GM23338 (cell line): ENCODE results near the gene TAGLN3.

ENCODE experiments used
- JUNB ChIP-seq: IDR thresholded peaks from one replicate; pipeline ENCODE4 v1.6.1; 2016; ENCODE audit warnings: antibody characterized with exemption; ENCODE audit not compliant: unreplicated experiment
- NANOG ChIP-seq: IDR thresholded peaks from 2 replicates; pipeline ENCODE4 v1.6.1; 2016; ENCODE audit warnings: antibody characterized with exemption, borderline replicate concordance
- POLR2AphosphoS5 ChIP-seq: IDR thresholded peaks from 2 replicates; pipeline ENCODE4 v1.6.1; 2016; ENCODE audit warnings: antibody characterized with exemption, low read depth
- TF ChIP-seq, protein P1 (sequence below), 2 experiments: fragments of 200-600 bp in 1 of 2; sonication (generic) in 1 of 2; conservative IDR thresholded peaks; 2 replicates each; pipeline versions ENCODE4 v1.5.1 to v1.6.1; 2016 to 2017; ENCODE audit warnings: antibody characterized with exemption in 2 of 2, low read depth in 2 of 2, mild to moderate bottlenecking in 2 of 2, moderate library complexity in 1 of 2

DNA sequence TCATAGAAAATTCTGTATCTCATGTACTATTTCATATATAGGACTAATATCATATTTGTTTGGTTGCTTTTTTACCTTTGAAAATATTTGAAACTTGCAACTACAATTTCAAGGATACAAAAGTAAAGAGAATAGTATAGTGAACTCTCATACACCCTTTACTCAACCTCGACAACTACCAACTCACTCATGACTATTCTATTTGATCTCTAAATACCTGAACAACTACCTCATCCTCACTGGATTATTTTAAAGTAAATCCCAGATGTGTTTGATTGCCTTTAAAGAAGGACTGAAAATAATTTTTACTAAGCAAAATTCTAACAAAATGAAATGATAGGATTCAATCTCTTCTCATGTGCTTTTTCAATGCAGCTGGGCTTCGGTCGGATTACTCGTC is 47.9 kb downstream of the TAGLN3 start:
- TF ChIP-seq POLR2AphosphoS5 (no peak), JUNB (no peak), NANOG (no peak)
- TF ChIP-seq, protein P1, sequence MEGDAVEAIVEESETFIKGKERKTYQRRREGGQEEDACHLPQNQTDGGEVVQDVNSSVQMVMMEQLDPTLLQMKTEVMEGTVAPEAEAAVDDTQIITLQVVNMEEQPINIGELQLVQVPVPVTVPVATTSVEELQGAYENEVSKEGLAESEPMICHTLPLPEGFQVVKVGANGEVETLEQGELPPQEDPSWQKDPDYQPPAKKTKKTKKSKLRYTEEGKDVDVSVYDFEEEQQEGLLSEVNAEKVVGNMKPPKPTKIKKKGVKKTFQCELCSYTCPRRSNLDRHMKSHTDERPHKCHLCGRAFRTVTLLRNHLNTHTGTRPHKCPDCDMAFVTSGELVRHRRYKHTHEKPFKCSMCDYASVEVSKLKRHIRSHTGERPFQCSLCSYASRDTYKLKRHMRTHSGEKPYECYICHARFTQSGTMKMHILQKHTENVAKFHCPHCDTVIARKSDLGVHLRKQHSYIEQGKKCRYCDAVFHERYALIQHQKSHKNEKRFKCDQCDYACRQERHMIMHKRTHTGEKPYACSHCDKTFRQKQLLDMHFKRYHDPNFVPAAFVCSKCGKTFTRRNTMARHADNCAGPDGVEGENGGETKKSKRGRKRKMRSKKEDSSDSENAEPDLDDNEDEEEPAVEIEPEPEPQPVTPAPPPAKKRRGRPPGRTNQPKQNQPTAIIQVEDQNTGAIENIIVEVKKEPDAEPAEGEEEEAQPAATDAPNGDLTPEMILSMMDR (conservative IDR thresholded peaks at IDR 0.05; ENCODE audit: low read depth in 2 of 2) = no peak
